Esophagus muscularis mucosa (tissue), 4 donors: ENCODE measurements around the gene TNFRSF14. TPM values are rescaled to one million over a fixed set of nuclear protein-coding genes. Genes with fewer than 3 reads are reported as not detected.
A peak's percentile ranks its signal among the peaks of the same experiment; 100 is the strongest.
"Not testable (repeated sequence)": the region's sequence is repeated elsewhere in the genome, so short reads cannot be mapped to it uniquely, and the experiment has no call there.

Experiments used
- DNase-seq: peaks from one replicate; pipeline ENCODE4 v3.0.0-alpha.2; 2017; ENCODE audit errors: extremely low spot score
- H3K27ac ChIP-seq, 4 donors: fragments of 200-600 bp; sonication (generic); replicated peaks in 1 of 4; 1 replicate in 3 of 4; 2 replicates in 1 of 4; pipeline ENCODE4 v1.5.1; 2016 to 2019; ENCODE audit warnings: mild to moderate bottlenecking in 1 of 4
- H3K27me3 ChIP-seq, 4 donors: fragments of 200-600 bp; sonication (generic); one replicate each; pipeline versions ENCODE4 v1.5.1 to v1.6.0; 2016 to 2019
- H3K36me3 ChIP-seq, 4 donors: fragments of 200-600 bp; sonication (generic); one replicate each; pipeline ENCODE4 v1.5.1; 2016 to 2019
- H3K4me1 ChIP-seq, 4 donors: fragments of 200-600 bp; sonication (generic); one replicate each; pipeline ENCODE4 v1.5.1; 2016 to 2019
- H3K4me3 ChIP-seq, 4 donors: fragments of 200-600 bp; sonication (generic); 1 replicate in 2 of 4; 2 replicates in 2 of 4; pipeline ENCODE4 v1.5.1; 2016 to 2019; ENCODE audit warnings: mild to moderate bottlenecking in 4 of 4, moderate library complexity in 1 of 4
- H3K9me3 ChIP-seq, 4 donors: fragments of 200-600 bp; sonication (generic); 1 replicate in 3 of 4; 2 replicates in 1 of 4; pipeline ENCODE4 v1.5.1; 2016 to 2019
- EP300 ChIP-seq: sonication (generic); formaldehyde crosslinking; IDR thresholded peaks from one replicate; pipeline ENCODE4 v1.6.1; 2017; ENCODE audit warnings: antibody characterized with exemption
- POLR2A ChIP-seq: fragments of 450-650 bp; IDR thresholded peaks from one replicate; pipeline ENCODE4 v1.6.1; 2017; ENCODE audit warnings: antibody characterized with exemption, moderate library complexity, mild to moderate bottlenecking, low read depth
- POLR2AphosphoS5 ChIP-seq, 2 donors: sonication (generic); formaldehyde crosslinking; IDR thresholded peaks; one replicate each; pipeline ENCODE4 v1.6.1; 2017; ENCODE audit warnings: antibody characterized with exemption in 2 of 2
- WGBS: methylation state at CpG from one replicate; pipeline ENCODE4 v1.1.5; 2018; 5-methylcytosine and 5-hydroxymethylcytosine counted together
- intact Hi-C: fragments of 100-400 bp; cut with DNase I; formaldehyde crosslinking; loops from one replicate; pipeline ENCODE4 v1.15.1; 2023
- total RNA-seq, 4 donors: library from RNA; depleted of rRNA; stranded (reverse); fragments of >200 nt; gene quantifications; one replicate each; pipeline versions ENCODE4 v1.1.0 to v1.2.1, GENCODE V29; 2016
- TF ChIP-seq, protein P1 (sequence below), 3 experiments: fragments of 200-600 bp in 2 of 3; fragments of 450-650 bp in 1 of 3; sonication (generic) in 2 of 3; IDR thresholded peaks; one replicate each; pipeline ENCODE4 v1.5.1; 2017 to 2019; ENCODE audit warnings: antibody characterized with exemption in 3 of 3, mild to moderate bottlenecking in 2 of 3, moderate library complexity in 1 of 3

Gene TNFRSF14
- total RNA-seq, 4 donors from 2014 or later, result 26.2 to 49.2 (median 42.5) TPM

GRCh38 chr1:2552189-2552588, 4.0 kb upstream of the TNFRSF14 start:
- H3K9me3 ChIP-seq, result no peaks in the 10 kb centered on the region
- H3K36me3 ChIP-seq, result no peaks in the 10 kb centered on the region
- H3K27me3 ChIP-seq, result peaks cover 0 to 11% (median 6%) of the 10 kb centered on the region in 4 donors
- intact Hi-C loops, result no loop called here
- peaks cover 37 to 59% (median 53%) of the 10 kb centered on the region in 4 donors for H3K4me1 ChIP-seq
- 94% methylated on average over 19 of the region's 26 CpGs for WGBS
- no peak overlapping the region for H3K27ac ChIP-seq
- no peak for DNase-seq
- no peak overlapping the region for H3K4me3 ChIP-seq
- TF ChIP-seq POLR2AphosphoS5 (IDR thresholded peaks at IDR 0.05) (no peak), EP300 (no peak), POLR2A (no peak)

GRCh38 chr1:2553076-2553475, 3.1 kb upstream of the TNFRSF14 start:
- H3K27ac ChIP-seq, intact Hi-C loops, H3K9me3 ChIP-seq, H3K36me3 ChIP-seq, H3K27me3 ChIP-seq, DNase-seq, H3K4me3 ChIP-seq: not testable (repeated sequence)
- WGBS, result 83% methylated on average over 5 of the region's 9 CpGs
- peaks cover 38 to 59% (median 53%) of the 10 kb centered on the region in 4 donors for H3K4me1 ChIP-seq

DNA sequence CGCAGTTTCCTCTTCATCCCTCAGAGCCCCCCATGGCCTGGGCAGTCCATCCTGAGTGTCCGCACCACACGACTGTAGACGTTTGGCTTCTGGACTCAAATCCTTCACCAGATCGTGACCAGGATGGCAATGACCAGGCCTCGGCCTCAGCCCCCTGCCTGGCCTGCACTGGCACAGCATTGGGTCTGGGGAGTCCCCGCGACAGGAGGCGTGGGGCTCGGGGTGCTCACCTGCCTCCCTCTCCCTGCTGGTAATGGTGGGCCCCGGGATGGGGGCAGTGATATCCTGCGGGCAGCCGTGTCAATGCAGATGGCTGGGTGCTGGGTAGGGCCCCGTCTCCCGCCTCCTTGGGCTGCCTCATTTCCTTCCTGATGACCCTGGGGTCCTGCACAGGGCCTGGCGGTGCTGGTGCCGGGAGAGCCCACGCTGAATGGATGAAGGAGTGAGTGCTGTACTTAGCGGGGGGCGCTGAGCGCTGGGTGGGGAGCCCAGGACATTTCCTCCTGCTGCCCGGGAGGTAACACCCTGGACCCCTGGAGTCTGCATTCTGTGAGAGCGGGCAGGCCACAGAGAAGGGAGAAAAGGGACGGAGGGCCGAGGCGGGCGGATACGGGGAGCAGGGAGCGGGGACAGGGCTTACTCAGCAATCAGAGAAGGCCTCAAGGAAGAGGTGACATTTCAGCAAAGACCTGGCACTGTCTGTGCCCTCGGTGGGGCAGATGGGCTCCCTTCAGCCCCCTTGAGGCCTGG, 2.1 kb upstream of the TNFRSF14 start:
- Histone ChIP-seq H3K9me3 (no peaks in the 10 kb centered on the region), H3K4me1 (peaks cover 38 to 59% (median 52%) of the 10 kb centered on the region in 4 donors), H3K4me3 (no peak overlapping the region), H3K36me3 (peaks cover 0 to 11% (median 10%) of the 10 kb centered on the region in 4 donors), H3K27me3 (peaks cover 0 to 3% (median 0%) of the 10 kb centered on the region in 4 donors), H3K27ac (no peak overlapping the region)
- DNase-seq, result no peak
- 93% methylated on average over 25 of the region's 30 CpGs for WGBS
- intact Hi-C loops, result no loop called here
- TF ChIP-seq POLR2A (no peak), EP300 (no peak), POLR2AphosphoS5 (IDR thresholded peaks at IDR 0.05) (no peak)
- TF ChIP-seq, protein P1, sequence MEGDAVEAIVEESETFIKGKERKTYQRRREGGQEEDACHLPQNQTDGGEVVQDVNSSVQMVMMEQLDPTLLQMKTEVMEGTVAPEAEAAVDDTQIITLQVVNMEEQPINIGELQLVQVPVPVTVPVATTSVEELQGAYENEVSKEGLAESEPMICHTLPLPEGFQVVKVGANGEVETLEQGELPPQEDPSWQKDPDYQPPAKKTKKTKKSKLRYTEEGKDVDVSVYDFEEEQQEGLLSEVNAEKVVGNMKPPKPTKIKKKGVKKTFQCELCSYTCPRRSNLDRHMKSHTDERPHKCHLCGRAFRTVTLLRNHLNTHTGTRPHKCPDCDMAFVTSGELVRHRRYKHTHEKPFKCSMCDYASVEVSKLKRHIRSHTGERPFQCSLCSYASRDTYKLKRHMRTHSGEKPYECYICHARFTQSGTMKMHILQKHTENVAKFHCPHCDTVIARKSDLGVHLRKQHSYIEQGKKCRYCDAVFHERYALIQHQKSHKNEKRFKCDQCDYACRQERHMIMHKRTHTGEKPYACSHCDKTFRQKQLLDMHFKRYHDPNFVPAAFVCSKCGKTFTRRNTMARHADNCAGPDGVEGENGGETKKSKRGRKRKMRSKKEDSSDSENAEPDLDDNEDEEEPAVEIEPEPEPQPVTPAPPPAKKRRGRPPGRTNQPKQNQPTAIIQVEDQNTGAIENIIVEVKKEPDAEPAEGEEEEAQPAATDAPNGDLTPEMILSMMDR (IDR thresholded peaks at IDR 0.05), result no peak

DNA sequence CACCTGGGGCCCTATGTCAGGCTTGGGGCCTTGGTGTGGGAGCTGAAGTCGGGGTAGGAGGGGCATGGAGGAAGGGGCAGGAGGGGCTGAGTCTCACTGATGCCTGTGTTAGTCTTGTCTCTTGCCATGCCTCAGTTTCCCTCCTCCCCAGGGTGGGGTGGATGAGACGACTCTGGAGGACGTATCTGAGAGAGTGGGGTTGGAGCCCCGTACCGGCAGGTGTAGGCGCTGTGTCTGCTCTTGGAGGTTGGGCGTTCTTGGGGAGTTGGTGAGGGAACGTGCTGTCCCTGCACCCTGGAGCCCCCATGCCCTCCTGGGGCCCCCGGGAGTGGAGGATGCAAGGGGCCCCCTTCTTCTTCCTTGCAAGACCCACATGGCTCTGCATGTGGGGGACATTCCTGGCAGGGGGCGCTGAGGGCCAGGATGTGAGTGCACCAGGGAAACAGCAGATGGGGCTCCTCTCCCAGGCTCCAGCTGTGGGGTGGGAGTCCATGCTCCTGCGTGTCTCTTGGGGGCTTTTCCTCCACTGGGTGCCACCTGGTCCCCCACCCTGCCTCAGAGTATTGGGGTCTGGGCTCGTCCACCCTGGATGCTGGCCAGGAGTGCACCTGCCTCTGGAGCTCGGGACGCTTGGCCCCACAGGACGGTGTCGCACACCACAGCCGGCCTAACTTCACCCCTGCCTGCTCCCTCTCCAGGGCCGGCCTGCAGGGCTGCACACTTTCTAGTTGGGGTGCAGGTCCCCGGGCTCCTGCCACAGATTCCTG, 1.4 kb upstream of the TNFRSF14 start:
- intact Hi-C loops, result no loop called here
- Histone ChIP-seq H3K9me3 (no peaks in the 10 kb centered on the region), H3K36me3 (peaks cover 0 to 19% (median 17%) of the 10 kb centered on the region in 4 donors), H3K4me1 (peaks cover 30 to 58% (median 50%) of the 10 kb centered on the region in 4 donors), H3K4me3 (peak overlapping the region; percentile 62 to 83 (median 71)), H3K27ac (peak overlapping the region; percentile 81 to 90 (median 86)), H3K27me3 (peaks cover 0 to 3% (median 0%) of the 10 kb centered on the region in 4 donors)
- TF ChIP-seq, protein P1 (IDR thresholded peaks at IDR 0.05), result peak in 2 of 3 experiments; percentile 24 to 31
- no peak for TF ChIP-seq POLR2A
- no peak for DNase-seq
- WGBS, result 66% methylated on average over 10 of the region's 19 CpGs

DNA sequence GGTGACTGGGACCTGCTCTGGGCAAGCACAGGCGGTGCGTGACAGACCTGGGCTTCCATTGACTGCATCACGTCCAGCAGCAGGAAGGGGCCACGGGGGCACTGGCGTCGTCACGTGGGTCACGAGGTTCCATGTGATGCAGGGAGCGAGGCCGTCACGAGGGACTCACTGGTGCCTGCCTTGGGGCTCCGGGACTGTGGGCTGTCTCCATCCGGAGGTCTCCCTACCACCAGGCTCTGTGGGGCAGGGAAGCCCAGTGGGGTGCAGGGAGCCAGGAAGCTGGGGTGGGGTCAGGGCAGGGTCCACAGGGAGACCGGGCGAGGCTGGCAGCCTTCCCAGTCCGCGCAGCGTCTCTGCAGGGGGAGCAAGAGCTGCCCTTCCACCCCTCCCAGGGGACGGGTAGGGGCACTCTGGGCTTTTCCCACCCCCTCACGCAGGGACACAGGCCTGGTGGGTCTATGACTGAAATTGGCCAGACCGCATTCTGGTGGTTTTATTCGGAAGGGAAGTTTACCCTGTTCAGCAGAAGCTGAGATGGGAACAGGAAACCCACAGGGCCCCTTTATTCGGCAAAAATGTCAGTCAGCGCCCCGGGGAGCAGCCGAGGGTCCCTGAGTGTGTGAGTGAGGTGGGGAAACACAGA, 416 bp upstream of the TNFRSF14 start:
- Histone ChIP-seq H3K27ac (peak overlapping the region; percentile 81 to 90 (median 86)), H3K27me3 (peaks cover 0 to 3% (median 0%) of the 10 kb centered on the region in 4 donors), H3K4me1 (peaks cover 29 to 64% (median 49%) of the 10 kb centered on the region in 4 donors), H3K36me3 (peaks cover 0 to 28% (median 27%) of the 10 kb centered on the region in 4 donors), H3K4me3 (peak overlapping the region; percentile 62 to 83 (median 71)), H3K9me3 (no peaks in the 10 kb centered on the region)
- peak; percentile 98 for DNase-seq
- 19% methylated on average over 13 of the region's 26 CpGs for WGBS
- intact Hi-C loops, result loop anchor here (2.0 kb wide), 1 partner anchor 23 kb away; no protein-coding TSS in a partner anchor
- TF ChIP-seq POLR2AphosphoS5 (IDR thresholded peaks at IDR 0.05) (peak; percentile 87 to 95), EP300 (no peak), POLR2A (peak; percentile 61)
